GM19397 (cell line): ENCODE results near the gene HARBI1.

Experiments used
- ATAC-seq: cut with Tn5 transposase; IDR thresholded peaks from one replicate; pipeline ENCODE4 v1.9.1; 2021; ENCODE audit warnings: mild to moderate bottlenecking, moderate library complexity; ENCODE audit not compliant: unreplicated experiment

HARBI1 gene

GRCh38 chr11:46555267-46556054 is 61.6 kb downstream of the HARBI1 start:
- no peak for ATAC-seq

GRCh38 chr11:46554213-46555147 is 62.5 kb downstream of the HARBI1 start:
- no peak for ATAC-seq

- no peak for ATAC-seq
These were observed 63.2 kb downstream of the HARBI1 start for GRCh38 chr11:46553814-46554212.
